OCI-LY7 (cell line): ENCODE data around the gene VIPR2.

Experiments used
- EZH2phosphoT487 ChIP-seq: fragments of 200-600 bp; sonication (generic); IDR thresholded peaks from 2 replicates; pipeline ENCODE4 v1.6.1; 2018; ENCODE audit warnings: low read depth, borderline replicate concordance, mild to moderate bottlenecking, mixed run types, antibody characterized with exemption, low read length, moderate library complexity, mixed read lengths
- TF ChIP-seq, protein P1 (sequence below): fragments of 200-600 bp; sonication (generic); conservative IDR thresholded peaks from 2 replicates; pipeline ENCODE4 v1.5.1; 2014; ENCODE audit warnings: mild to moderate bottlenecking, antibody characterized with exemption, low read length, moderate library complexity, mixed read lengths

DNA sequence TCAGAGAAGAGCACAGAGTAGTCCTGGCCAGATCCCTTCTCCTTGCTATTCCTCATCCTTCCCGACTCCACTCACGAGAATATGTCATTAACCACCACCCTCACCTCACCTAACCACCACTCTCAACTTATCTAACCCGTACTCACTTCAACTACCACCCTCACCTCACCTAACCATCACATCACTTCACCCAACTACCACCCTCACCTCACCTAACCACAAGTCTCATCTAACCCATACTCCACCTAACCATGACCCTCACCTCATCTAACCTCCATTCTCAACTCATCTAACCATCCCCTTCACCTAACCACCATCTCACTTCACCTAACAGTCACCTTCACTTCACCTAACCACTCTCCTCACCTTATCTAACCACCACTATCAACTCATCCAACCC is 85.0 kb downstream of the VIPR2 start:
- TF ChIP-seq, protein P1, sequence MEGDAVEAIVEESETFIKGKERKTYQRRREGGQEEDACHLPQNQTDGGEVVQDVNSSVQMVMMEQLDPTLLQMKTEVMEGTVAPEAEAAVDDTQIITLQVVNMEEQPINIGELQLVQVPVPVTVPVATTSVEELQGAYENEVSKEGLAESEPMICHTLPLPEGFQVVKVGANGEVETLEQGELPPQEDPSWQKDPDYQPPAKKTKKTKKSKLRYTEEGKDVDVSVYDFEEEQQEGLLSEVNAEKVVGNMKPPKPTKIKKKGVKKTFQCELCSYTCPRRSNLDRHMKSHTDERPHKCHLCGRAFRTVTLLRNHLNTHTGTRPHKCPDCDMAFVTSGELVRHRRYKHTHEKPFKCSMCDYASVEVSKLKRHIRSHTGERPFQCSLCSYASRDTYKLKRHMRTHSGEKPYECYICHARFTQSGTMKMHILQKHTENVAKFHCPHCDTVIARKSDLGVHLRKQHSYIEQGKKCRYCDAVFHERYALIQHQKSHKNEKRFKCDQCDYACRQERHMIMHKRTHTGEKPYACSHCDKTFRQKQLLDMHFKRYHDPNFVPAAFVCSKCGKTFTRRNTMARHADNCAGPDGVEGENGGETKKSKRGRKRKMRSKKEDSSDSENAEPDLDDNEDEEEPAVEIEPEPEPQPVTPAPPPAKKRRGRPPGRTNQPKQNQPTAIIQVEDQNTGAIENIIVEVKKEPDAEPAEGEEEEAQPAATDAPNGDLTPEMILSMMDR, result no peak
- TF ChIP-seq EZH2phosphoT487, result no peak
